HG03354 (cell line): ENCODE data around the gene NAALAD2.
"Not testable (repeated sequence)": the region's sequence is repeated elsewhere in the genome, so short reads cannot be mapped to it uniquely, and the experiment has no call there.

Experiments
- ATAC-seq: cut with Tn5 transposase; IDR thresholded peaks from one replicate; pipeline ENCODE4 v1.9.1; 2021; ENCODE audit warnings: mild to moderate bottlenecking; ENCODE audit not compliant: unreplicated experiment, poor library complexity, severe bottlenecking

Gene NAALAD2

GRCh38 chr11:90235526-90235925 lies 101.1 kb downstream of the NAALAD2 start:
- no peak for ATAC-seq

- ATAC-seq, result no peak
Observed at GRCh38 chr11:90237004-90237403, 102.5 kb downstream of the NAALAD2 start.

- not testable (repeated sequence) for ATAC-seq
Observed at GRCh38 chr11:90239967-90240636, 105.6 kb downstream of the NAALAD2 start.

GRCh38 chr11:90241414-90241813 lies 107.0 kb downstream of the NAALAD2 start:
- ATAC-seq, result no peak
